Measurements from ENCODE around the gene CHCHD6. TPM values are rescaled to one million over a fixed set of nuclear protein-coding genes. Genes with fewer than 3 reads are reported as not detected.

The CHCHD6 gene
- total RNA-seq, 4 donors from 2014 or later, result 2.4 to 44.6 (median 5.1) TPM

GRCh38 chr3:126923895-126924294 lies 219.9 kb downstream of the CHCHD6 start:
- Histone ChIP-seq H3K36me3 (no peaks in the 10 kb centered on the region), H3K27ac (no peak overlapping the region), H3K4me3 (no peak overlapping the region), H3K4me1 (peaks cover 0 to 13% (median 0%) of the 10 kb centered on the region in 4 donors), H3K9me3 (no peaks in the 10 kb centered on the region), H3K27me3 (no peaks in the 10 kb centered on the region)
- TF ChIP-seq CTCF (IDR thresholded peaks at IDR 0.05), result no peak
- TF ChIP-seq POLR2A (IDR thresholded peaks at IDR 0.05), result no peak
- no peak for DNase-seq

GRCh38 chr3:126924458-126924857 lies 220.4 kb downstream of the CHCHD6 start:
- DNase-seq, result no peak
- peaks cover 0 to 13% (median 0%) of the 10 kb centered on the region in 4 donors for H3K4me1 ChIP-seq
- TF ChIP-seq CTCF (IDR thresholded peaks at IDR 0.05), result no peak
- TF ChIP-seq POLR2A (IDR thresholded peaks at IDR 0.05), result no peak

GRCh38 chr3:126925411-126926171 lies 221.6 kb downstream of the CHCHD6 start:
- H3K27me3 ChIP-seq, result no peaks in the 10 kb centered on the region
- peak in 1 of 3 donors; percentile 46 for DNase-seq
- no peaks in the 10 kb centered on the region for H3K9me3 ChIP-seq
- H3K4me1 ChIP-seq, result peaks cover 0 to 13% (median 0%) of the 10 kb centered on the region in 4 donors
- TF ChIP-seq POLR2A (IDR thresholded peaks at IDR 0.05), result no peak
- no peaks in the 10 kb centered on the region for H3K36me3 ChIP-seq
- H3K4me3 ChIP-seq, result no peak overlapping the region
- no peak overlapping the region for H3K27ac ChIP-seq

More at GRCh38 chr3:126924458-126924857, 220.4 kb downstream of the CHCHD6 start:
- H3K27ac ChIP-seq, result no peak overlapping the region
- no peaks in the 10 kb centered on the region for H3K36me3 ChIP-seq
- no peaks in the 10 kb centered on the region for H3K27me3 ChIP-seq
- no peak overlapping the region for H3K4me3 ChIP-seq
- H3K9me3 ChIP-seq, result no peaks in the 10 kb centered on the region

- DNase-seq, result peak in 1 of 3 donors; percentile 60
- peaks cover 0 to 13% (median 0%) of the 10 kb centered on the region in 4 donors for H3K4me1 ChIP-seq
- no peaks in the 10 kb centered on the region for H3K36me3 ChIP-seq
- H3K27ac ChIP-seq, result peak overlapping the region in 1 of 4 donors; percentile 35
- TF ChIP-seq CTCF (IDR thresholded peaks at IDR 0.05) (no peak), POLR2A (IDR thresholded peaks at IDR 0.05) (no peak)
- H3K4me3 ChIP-seq, result no peak overlapping the region
- no peaks in the 10 kb centered on the region for H3K27me3 ChIP-seq
- H3K9me3 ChIP-seq, result no peaks in the 10 kb centered on the region
Measured at GRCh38 chr3:126926684-126927400, 222.8 kb downstream of the CHCHD6 start.

- no peak overlapping the region for H3K4me3 ChIP-seq
- H3K27me3 ChIP-seq, result no peaks in the 10 kb centered on the region
- no peak for DNase-seq
- peaks cover 0 to 13% (median 0%) of the 10 kb centered on the region in 4 donors for H3K4me1 ChIP-seq
- H3K36me3 ChIP-seq, result no peaks in the 10 kb centered on the region
- no peak for TF ChIP-seq POLR2A (IDR thresholded peaks at IDR 0.05)
- no peak for TF ChIP-seq CTCF (IDR thresholded peaks at IDR 0.05)
- H3K9me3 ChIP-seq, result no peaks in the 10 kb centered on the region
- peak overlapping the region in 1 of 4 donors; percentile 35 for H3K27ac ChIP-seq
Measured at GRCh38 chr3:126927401-126927750, 223.3 kb downstream of the CHCHD6 start.

GRCh38 chr3:126927846-126928245 lies 223.8 kb downstream of the CHCHD6 start:
- no peak overlapping the region for H3K4me3 ChIP-seq
- TF ChIP-seq CTCF (IDR thresholded peaks at IDR 0.05), result no peak
- TF ChIP-seq POLR2A (IDR thresholded peaks at IDR 0.05), result no peak
- H3K27me3 ChIP-seq, result no peaks in the 10 kb centered on the region
- DNase-seq, result peak in 1 of 3 donors; percentile 27
- no peak overlapping the region for H3K27ac ChIP-seq
- H3K4me1 ChIP-seq, result peaks cover 0 to 13% (median 0%) of the 10 kb centered on the region in 4 donors
- H3K9me3 ChIP-seq, result no peaks in the 10 kb centered on the region
- no peaks in the 10 kb centered on the region for H3K36me3 ChIP-seq
